Common myeloid progenitor, CD34-positive (primary cell): ENCODE measurements around the gene GRIK2.

ENCODE experiments used
- CTCF ChIA-PET: fragments of 350-600 bp; sonication (Branson Sonifier 250); formaldehyde crosslinking; loops from one replicate; lab custom pipeline; 2021; ENCODE audit warnings: antibody characterized with exemption; lab: Charles Lee
- POLR2A ChIA-PET: fragments of 350-600 bp; sonication (Branson Sonifier 250); formaldehyde crosslinking; loops from one replicate; lab custom pipeline; 2021; ENCODE audit warnings: antibody characterized with exemption; lab: Charles Lee
- DNase-seq, 3 donors: peaks; one replicate each; pipeline versions ENCODE4 v3.0.0 to v3.0.0-alpha.2; 2013
- H3K27ac ChIP-seq, 2 experiments: 1 replicate in 1 of 2; 2 replicates in 1 of 2; pipeline ENCODE4 v1.7.0; 2013; ENCODE audit warnings: inconsistent platforms in 2 of 2, low read length in 2 of 2, mild to moderate bottlenecking in 2 of 2, low read depth in 1 of 2, moderate library complexity in 1 of 2; ENCODE audit not compliant: severe bottlenecking in 2 of 2, insufficient read depth in 1 of 2, poor library complexity in 1 of 2
- H3K27me3 ChIP-seq, 5 experiments: replicated peaks in 2 of 5; 1 replicate in 3 of 5; 2 replicates in 2 of 5; pipeline versions ENCODE4 v1.6.1 to v1.7.0; 2013; ENCODE audit warnings: low read length in 4 of 5, mild to moderate bottlenecking in 2 of 5, moderate library complexity in 2 of 5, inconsistent platforms in 1 of 5; ENCODE audit not compliant: insufficient read depth in 5 of 5, control insufficient read depth in 4 of 5
- H3K36me3 ChIP-seq, 4 experiments: 1 replicate in 2 of 4; 2 replicates in 2 of 4; pipeline versions ENCODE4 v1.6.1 to v1.7.0; 2013; ENCODE audit warnings: low read length in 3 of 4, control low read depth in 1 of 4, mild to moderate bottlenecking in 1 of 4; ENCODE audit not compliant: control insufficient read depth in 4 of 4, insufficient read depth in 4 of 4
- H3K4me1 ChIP-seq, 4 experiments: 1 replicate in 3 of 4; 2 replicates in 1 of 4; pipeline versions ENCODE4 v1.6.1 to v1.7.1; 2013; ENCODE audit warnings: low read length in 3 of 4, mild to moderate bottlenecking in 3 of 4, control low read depth in 1 of 4, inconsistent platforms in 1 of 4, moderate library complexity in 1 of 4; ENCODE audit not compliant: control insufficient read depth in 4 of 4, insufficient read depth in 4 of 4; ENCODE audit errors: control extremely low read depth in 1 of 4
- H3K4me3 ChIP-seq, 7 experiments: 1 replicate in 4 of 7; 2 replicates in 3 of 7; pipeline versions ENCODE4 v1.5.1 to v1.7.0; 2013; ENCODE audit warnings: mild to moderate bottlenecking in 7 of 7, low read length in 6 of 7, moderate library complexity in 6 of 7, inconsistent platforms in 2 of 7, low read depth in 2 of 7, control low read depth in 1 of 7; ENCODE audit not compliant: insufficient read depth in 4 of 7, control insufficient read depth in 1 of 7; ENCODE audit errors: extremely low read depth in 1 of 7
- H3K9me3 ChIP-seq, 5 experiments: 1 replicate in 4 of 5; 2 replicates in 1 of 5; pipeline versions ENCODE4 v1.6.1 to v1.7.1; 2013; ENCODE audit warnings: low read length in 4 of 5, mild to moderate bottlenecking in 2 of 5, inconsistent platforms in 1 of 5, low read depth in 1 of 5, moderate library complexity in 1 of 5; ENCODE audit not compliant: control insufficient read depth in 4 of 5, insufficient read depth in 2 of 5; ENCODE audit errors: control extremely low read depth in 1 of 5
- WGBS: methylation state at CpG from one replicate; pipeline ENCODE4 v1.1.5; 2013; ENCODE audit not compliant: insufficient coverage; 5-methylcytosine and 5-hydroxymethylcytosine counted together

Gene GRIK2

GRCh38 chr6:101465863-101466262 is 72.4 kb downstream of the GRIK2 start:
- no peak for DNase-seq
- Histone ChIP-seq H3K4me1 (no peaks in the 10 kb centered on the region), H3K4me3 (no peak overlapping the region), H3K27ac (no peak overlapping the region), H3K27me3 (no peaks in the 10 kb centered on the region), H3K9me3 (no peaks in the 10 kb centered on the region), H3K36me3 (no peaks in the 10 kb centered on the region)
- WGBS: no CpG with 5 or more reads among the region's 1 CpG
- ChIA-PET POLR2A (no interaction called here), CTCF (no interaction called here)

GRCh38 chr6:101477436-101477835 is 83.9 kb downstream of the GRIK2 start:
- WGBS: 100% methylated on average over 1 of the region's 2 CpGs
- H3K27ac ChIP-seq: no peak overlapping the region
- CTCF ChIA-PET: interaction anchor here (1.0 kb wide), 1 partner anchor 57 kb away, joined by 3 read pairs; no protein-coding TSS in a partner anchor
- no peak overlapping the region for H3K4me3 ChIP-seq
- no peaks in the 10 kb centered on the region for H3K27me3 ChIP-seq
- H3K36me3 ChIP-seq: no peaks in the 10 kb centered on the region
- POLR2A ChIA-PET: no interaction called here
- H3K9me3 ChIP-seq: no peaks in the 10 kb centered on the region
- DNase-seq: no peak
- no peaks in the 10 kb centered on the region for H3K4me1 ChIP-seq

GRCh38 chr6:101478891-101479290 is 85.4 kb downstream of the GRIK2 start:
- H3K4me1 ChIP-seq: no peaks in the 10 kb centered on the region
- ChIA-PET POLR2A (interaction anchor here (0.6 kb wide), 1 partner anchor 1183 kb away, joined by 3 read pairs; no protein-coding TSS in a partner anchor), CTCF (no interaction called here)
- no peaks in the 10 kb centered on the region for H3K36me3 ChIP-seq
- no peaks in the 10 kb centered on the region for H3K27me3 ChIP-seq
- no peak for DNase-seq
- no CpG with 5 or more reads among the region's 1 CpG for WGBS
- no peak overlapping the region for H3K27ac ChIP-seq
- no peaks in the 10 kb centered on the region for H3K9me3 ChIP-seq
- H3K4me3 ChIP-seq: no peak overlapping the region

- H3K9me3 ChIP-seq: no peaks in the 10 kb centered on the region
- POLR2A ChIA-PET: no interaction called here
- no peak overlapping the region for H3K27ac ChIP-seq
- no peaks in the 10 kb centered on the region for H3K4me1 ChIP-seq
- CTCF ChIA-PET: no interaction called here
- 100% methylated on average over 1 of the region's 3 CpGs for WGBS
- no peaks in the 10 kb centered on the region for H3K36me3 ChIP-seq
- DNase-seq: no peak
- H3K4me3 ChIP-seq: no peak overlapping the region
- H3K27me3 ChIP-seq: no peaks in the 10 kb centered on the region
Measured at GRCh38 chr6:101482606-101483005, 89.1 kb downstream of the GRIK2 start.

- DNase-seq: no peak
- ChIA-PET CTCF (no interaction called here), POLR2A (no interaction called here)
- H3K36me3 ChIP-seq: no peaks in the 10 kb centered on the region
- no peaks in the 10 kb centered on the region for H3K9me3 ChIP-seq
- H3K27me3 ChIP-seq: no peaks in the 10 kb centered on the region
- no peak overlapping the region for H3K4me3 ChIP-seq
- 90% methylated on average over 2 of the region's 3 CpGs for WGBS
- H3K27ac ChIP-seq: no peak overlapping the region
- no peaks in the 10 kb centered on the region for H3K4me1 ChIP-seq
Measured at GRCh38 chr6:101484781-101485180, 91.3 kb downstream of the GRIK2 start.

GRCh38 chr6:101486124-101486523 is 92.6 kb downstream of the GRIK2 start:
- no peak overlapping the region for H3K27ac ChIP-seq
- no peak for DNase-seq
- no peaks in the 10 kb centered on the region for H3K27me3 ChIP-seq
- ChIA-PET POLR2A (no interaction called here), CTCF (no interaction called here)
- H3K9me3 ChIP-seq: no peaks in the 10 kb centered on the region
- no peaks in the 10 kb centered on the region for H3K4me1 ChIP-seq
- H3K36me3 ChIP-seq: no peaks in the 10 kb centered on the region
- 41% methylated on average over 3 of the region's 3 CpGs for WGBS
- no peak overlapping the region for H3K4me3 ChIP-seq

- ChIA-PET CTCF (no interaction called here), POLR2A (no interaction called here)
- Histone ChIP-seq H3K4me1 (no peaks in the 10 kb centered on the region), H3K4me3 (no peak overlapping the region), H3K27me3 (no peaks in the 10 kb centered on the region), H3K9me3 (no peaks in the 10 kb centered on the region), H3K36me3 (no peaks in the 10 kb centered on the region), H3K27ac (no peak overlapping the region)
- no peak for DNase-seq
- WGBS: no CpG with 5 or more reads among the region's 3 CpGs
Measured at GRCh38 chr6:101486726-101487125, 93.2 kb downstream of the GRIK2 start.
